Hematopoietic multipotent progenitor cell treated with erythropoietin and hydrocortisone succinate and interleukin-3 and kit ligand, for 6 days (in vitro differentiated cells): ENCODE results near the gene SLC13A3.
A peak's percentile ranks its signal among the peaks of the same experiment; 100 is the strongest.

Experiments used
- DNase-seq: peaks from one replicate; pipeline ENCODE4 v3.0.0-alpha.2; 2015

The SLC13A3 gene

DNA sequence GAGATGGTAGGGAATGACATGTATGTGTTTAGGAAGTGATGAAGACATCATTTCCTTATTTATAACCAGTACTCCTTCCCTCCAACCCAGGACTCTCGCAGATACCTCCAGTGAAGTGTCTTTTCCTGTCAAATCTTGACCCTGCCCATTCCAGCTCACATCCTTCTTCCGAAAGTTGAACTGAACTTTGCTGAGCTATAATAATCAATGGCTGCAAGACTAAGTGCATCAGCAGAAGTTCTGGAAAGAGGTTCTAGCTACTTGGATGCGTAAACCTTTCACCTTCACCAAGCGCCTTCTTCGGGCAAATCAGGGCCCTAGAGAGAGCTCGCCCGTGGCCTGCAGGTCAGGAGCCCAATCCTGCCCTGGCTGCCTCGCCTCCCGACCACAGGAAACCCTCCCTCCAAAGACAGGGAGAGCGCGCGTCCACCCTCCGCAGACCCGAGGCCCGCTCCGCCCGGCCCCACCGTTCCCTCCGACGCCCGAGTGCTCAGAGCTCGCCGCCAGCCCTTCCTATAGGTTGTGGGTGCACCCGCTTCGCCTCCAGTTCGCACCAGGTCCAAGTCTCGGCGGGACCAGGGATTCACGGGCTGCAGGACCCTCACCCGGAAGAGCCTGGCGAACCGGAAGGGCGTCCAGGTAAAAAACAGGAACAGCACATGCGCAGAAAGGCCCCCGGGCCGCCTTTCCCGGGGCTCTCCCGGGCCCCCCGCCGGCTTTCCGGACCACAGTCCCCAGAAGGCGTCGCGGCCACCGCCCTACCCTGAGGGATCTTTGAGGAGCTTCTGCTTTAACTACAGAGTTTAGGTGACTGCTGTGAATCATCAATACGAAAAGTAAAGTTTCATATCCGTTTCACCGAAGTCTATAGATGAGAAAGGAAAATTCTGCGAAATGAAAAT is 138.1 kb downstream of the SLC13A3 start, which contains the start of gene ZNF334:
Gene ZNF334, minus strand, starts transcription at position 617 of the 902 bp plus-strand sequence. CDS start 1,457 bp downstream, outside the sequence.
- peak; percentile 75 for DNase-seq

DNA sequence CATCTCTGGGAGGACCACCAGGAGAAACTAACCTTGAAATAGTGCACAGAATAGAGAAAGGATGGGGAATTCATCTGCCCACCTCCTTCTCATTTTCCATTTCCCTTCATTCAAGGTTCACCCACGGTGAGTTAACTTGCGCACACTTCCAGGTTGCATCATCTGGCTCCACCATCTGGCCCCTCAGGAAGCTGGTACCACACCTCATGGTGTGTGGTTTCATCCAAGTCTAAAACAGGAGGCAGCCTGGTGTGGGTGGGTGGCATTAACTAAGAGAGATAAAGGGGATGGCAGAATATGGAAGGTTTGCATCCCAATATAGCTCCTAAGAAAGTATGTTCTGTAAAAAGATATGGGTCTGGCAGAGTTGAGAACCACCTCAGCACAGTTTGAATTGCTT is 141.7 kb downstream of the SLC13A3 start:
- peak; percentile 12 for DNase-seq
